B cell (primary cell): ENCODE data around the gene ABLIM3.

Experiments used
- CTCF ChIP-seq: fragments of 200-600 bp; IDR thresholded peaks from one replicate; pipeline ENCODE4 v1.8.0; 2022; ENCODE audit warnings: antibody characterized with exemption, mild to moderate bottlenecking
- EZH2 ChIP-seq: IDR thresholded peaks from 2 replicates; pipeline ENCODE4 v1.6.1; 2012; ENCODE audit warnings: borderline replicate concordance, low read depth, mild to moderate bottlenecking, moderate library complexity, low read length; ENCODE audit not compliant: insufficient read depth, poor library complexity, severe bottlenecking

DNA sequence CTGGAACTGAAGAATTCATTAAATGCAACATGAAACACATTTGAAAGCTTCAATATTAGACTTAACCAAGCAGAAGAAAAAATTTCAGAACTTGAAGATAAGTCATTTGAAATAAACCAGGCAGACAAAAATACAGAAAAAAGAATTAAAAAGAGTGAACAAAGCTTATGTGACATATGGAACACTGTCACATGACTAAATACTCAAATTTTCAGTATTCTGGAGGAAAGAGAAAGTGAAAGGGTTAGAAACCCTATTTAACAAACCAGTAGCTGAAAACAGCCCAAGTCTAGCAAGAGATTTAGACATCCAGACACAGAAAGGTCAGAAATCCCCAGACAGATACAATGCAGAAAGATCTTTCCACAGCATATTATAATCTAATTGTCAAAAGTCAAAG is 41.4 kb upstream of the ABLIM3 start:
- TF ChIP-seq CTCF = no peak
- TF ChIP-seq EZH2 = no peak
